Stimulated activated CD4-positive, alpha-beta T cell treated with anti-CD3 and anti-CD28 coated beads, Interleukin-4, amount 100 ng/mL, for 48 hours (primary cell): ENCODE measurements around the gene SYTL3.

Experiments
- DNase-seq, 2 donors: peaks; one replicate each; pipeline ENCODE4 v3.0.0-alpha.2; 2020; ENCODE audit warnings: low read depth in 2 of 2

SYTL3 gene

GRCh38 chr6:158718461-158719046 is 68.7 kb downstream of the SYTL3 start:
- no peak for DNase-seq

- no peak for DNase-seq
Observed at GRCh38 chr6:158722176-158722729, 72.4 kb downstream of the SYTL3 start.

GRCh38 chr6:158725704-158726103 is 75.8 kb downstream of the SYTL3 start:
- DNase-seq: no peak

- DNase-seq: no peak
Observed at GRCh38 chr6:158729906-158730540, 80.2 kb downstream of the SYTL3 start.

GRCh38 chr6:158730541-158730907 is 80.7 kb downstream of the SYTL3 start:
- DNase-seq: no peak

- DNase-seq: no peak
Observed at GRCh38 chr6:158735009-158735408, 85.2 kb downstream of the SYTL3 start.

- no peak for DNase-seq
Observed at GRCh38 chr6:158737082-158737709, 87.3 kb downstream of the SYTL3 start.

GRCh38 chr6:158737710-158738615 is 88.1 kb downstream of the SYTL3 start:
- DNase-seq: no peak

- DNase-seq: no peak
Observed at GRCh38 chr6:158739673-158740072, 89.8 kb downstream of the SYTL3 start.

GRCh38 chr6:158743033-158743651 is 93.3 kb downstream of the SYTL3 start:
- no peak for DNase-seq

GRCh38 chr6:158744986-158745430 is 95.2 kb downstream of the SYTL3 start:
- no peak for DNase-seq

GRCh38 chr6:158751224-158751623 is 101.4 kb downstream of the SYTL3 start:
- no peak for DNase-seq

GRCh38 chr6:158751921-158752320 is 102.1 kb downstream of the SYTL3 start:
- no peak for DNase-seq

- no peak for DNase-seq
Observed at GRCh38 chr6:158752613-158753012, 102.8 kb downstream of the SYTL3 start.

- no peak for DNase-seq
Observed at GRCh38 chr6:158753811-158754210, 104.0 kb downstream of the SYTL3 start.

- DNase-seq: no peak
Observed at GRCh38 chr6:158754738-158755137, 104.9 kb downstream of the SYTL3 start.

- DNase-seq: no peak
Observed at GRCh38 chr6:158755636-158756035, 105.8 kb downstream of the SYTL3 start.

- no peak for DNase-seq
Observed at GRCh38 chr6:158756126-158756525, 106.3 kb downstream of the SYTL3 start.

GRCh38 chr6:158756977-158757752 is 107.3 kb downstream of the SYTL3 start:
- no peak for DNase-seq

GRCh38 chr6:158757753-158758090 is 107.9 kb downstream of the SYTL3 start:
- no peak for DNase-seq

- DNase-seq: no peak
Observed at GRCh38 chr6:158758451-158758860, 108.6 kb downstream of the SYTL3 start.
